ENCODE results near the gene DDX6.

GRCh38 chr11:118703563-118704106, 87.3 kb downstream of the DDX6 start:
- TF ChIP-seq CTCF (conservative IDR thresholded peaks at IDR 0.05; ENCODE audit: low read depth, low read length) = no peak
- no peak for TF ChIP-seq EZH2 (IDR thresholded peaks at IDR 0.05; ENCODE audit: borderline replicate concordance, low read depth, low read length, poor library complexity, severe bottlenecking)
